GM18519 (cell line): Measurements from ENCODE around the gene AMPH.
A peak's percentile ranks its signal among the peaks of the same experiment; 100 is the strongest.

Source experiments
- ATAC-seq: cut with Tn5 transposase; IDR thresholded peaks from one replicate; pipeline ENCODE4 v1.9.1; 2021; ENCODE audit warnings: mild to moderate bottlenecking, moderate library complexity; ENCODE audit not compliant: unreplicated experiment, low FRiP score

AMPH gene

GRCh38 chr7:38477333-38477732 lies 153.8 kb downstream of the AMPH start:
- no peak for ATAC-seq

- no peak for ATAC-seq
Observed at GRCh38 chr7:38476764-38477163, 154.4 kb downstream of the AMPH start.

GRCh38 chr7:38465956-38466355 lies 165.2 kb downstream of the AMPH start:
- no peak for ATAC-seq

- ATAC-seq, result peak; percentile 88
Observed at GRCh38 chr7:38463277-38464225, 167.6 kb downstream of the AMPH start.

GRCh38 chr7:38462819-38463218 lies 168.4 kb downstream of the AMPH start:
- no peak for ATAC-seq

GRCh38 chr7:38461887-38462286 lies 169.3 kb downstream of the AMPH start:
- no peak for ATAC-seq

- ATAC-seq, result no peak
Observed at GRCh38 chr7:38453826-38454225, 177.3 kb downstream of the AMPH start.

- ATAC-seq, result no peak
Observed at GRCh38 chr7:38453168-38453567, 178.0 kb downstream of the AMPH start.

GRCh38 chr7:38452681-38453108 lies 178.5 kb downstream of the AMPH start:
- no peak for ATAC-seq

- ATAC-seq, result no peak
Observed at GRCh38 chr7:38451840-38452239, 179.3 kb downstream of the AMPH start.

- no peak for ATAC-seq
Observed at GRCh38 chr7:38448584-38449234, 182.5 kb downstream of the AMPH start.

- no peak for ATAC-seq
Observed at GRCh38 chr7:38448054-38448453, 183.1 kb downstream of the AMPH start.

GRCh38 chr7:38438970-38439369 lies 192.2 kb downstream of the AMPH start:
- no peak for ATAC-seq

GRCh38 chr7:38432671-38433070 lies 198.5 kb downstream of the AMPH start:
- no peak for ATAC-seq

- ATAC-seq, result no peak
Observed at GRCh38 chr7:38432080-38432479, 199.1 kb downstream of the AMPH start.

GRCh38 chr7:38429057-38429456 lies 202.1 kb downstream of the AMPH start:
- ATAC-seq, result no peak

GRCh38 chr7:38428041-38428440 lies 203.1 kb downstream of the AMPH start:
- no peak for ATAC-seq

GRCh38 chr7:38427279-38427955 lies 203.8 kb downstream of the AMPH start:
- ATAC-seq, result no peak

GRCh38 chr7:38425509-38425908 lies 205.7 kb downstream of the AMPH start:
- ATAC-seq, result peak; percentile 65

- ATAC-seq, result no peak
Observed at GRCh38 chr7:38424750-38425463, 206.3 kb downstream of the AMPH start.

GRCh38 chr7:38413784-38414183 lies 217.4 kb downstream of the AMPH start:
- ATAC-seq, result peak; percentile 89
